Endothelial cell of umbilical vein (primary cell): ENCODE measurements around the gene BEAN1. TPM values are rescaled to one million over a fixed set of nuclear protein-coding genes. Genes with fewer than 3 reads are reported as not detected.

Source experiments
- BruUV-seq: library from RNA; stranded (reverse); fragments of 400-500 nt; replicated peaks from 2 replicates; lab custom pipeline; 2021; lab: Mats Ljungman, UMichigan
- CTCF ChIA-PET: fragments of 300-600, 350-600 bp; sonication (Branson Sonifier 250); formaldehyde crosslinking; loops from one replicate; lab custom pipeline; 2021; ENCODE audit warnings: antibody characterized with exemption, inconsistent platforms; lab: Charles Lee
- POLR2A ChIA-PET: fragments of 300-600, 350-600 bp; sonication (Branson Sonifier 250); formaldehyde crosslinking; loops from one replicate; lab custom pipeline; 2021; ENCODE audit warnings: antibody characterized with exemption, inconsistent platforms; lab: Charles Lee
- DNase-seq: peaks from one replicate; pipeline ENCODE4 v3.0.0-alpha.2; 2011; ENCODE audit warnings: low read depth, low spot score
- FAIRE-seq: peaks from 2 replicates; lab custom pipeline; 2011; peaks lifted over from hg19 to GRCh38; lab: Jason Lieb, UNC
- H2AFZ ChIP-seq: 2 replicates; pipeline ENCODE4 v1.6.0; 2012; ENCODE audit warnings: low read depth, low read length, control low read depth, inconsistent platforms
- H3K27ac ChIP-seq: 2 replicates; pipeline ENCODE4 v1.5.1; 2011; ENCODE audit warnings: low read depth, mild to moderate bottlenecking, control low read depth, low read length, moderate library complexity; ENCODE audit not compliant: insufficient read depth
- H3K27me3 ChIP-seq, 2 experiments: 2 replicates each; pipeline versions ENCODE4 v1.6.0 to v1.6.1; 2011; ENCODE audit warnings: low read length in 2 of 2, mixed read lengths in 1 of 2; ENCODE audit not compliant: control insufficient read depth in 2 of 2, insufficient read depth in 2 of 2
- H3K36me3 ChIP-seq, 2 experiments: 2 replicates in 1 of 2; 3 replicates in 1 of 2; pipeline ENCODE4 v1.5.1; 2011; ENCODE audit warnings: low read length in 2 of 2, mild to moderate bottlenecking in 1 of 2, moderate library complexity in 1 of 2; ENCODE audit not compliant: control insufficient read depth in 2 of 2, insufficient read depth in 2 of 2; ENCODE audit errors: extremely low read depth in 1 of 2
- H3K4me1 ChIP-seq: 3 replicates; pipeline ENCODE4 v1.5.1; 2011; ENCODE audit warnings: mild to moderate bottlenecking, low read length; ENCODE audit not compliant: control insufficient read depth, insufficient read depth; ENCODE audit errors: extremely low read depth
- H3K4me2 ChIP-seq: 2 replicates; pipeline ENCODE4 v1.6.1; 2011; ENCODE audit warnings: low read length, control low read depth, mixed read lengths; ENCODE audit not compliant: insufficient read depth
- H3K4me3 ChIP-seq, 3 experiments: fragments of 200-600 bp in 1 of 3; sonication (generic), shearing (Covaris generic) in 1 of 3; replicated peaks in 1 of 3; 2 replicates each; pipeline ENCODE4 v1.5.1; 2011 to 2016; ENCODE audit warnings: control low read depth in 3 of 3, low read length in 3 of 3, mild to moderate bottlenecking in 2 of 3, inconsistent platforms in 1 of 3, low read depth in 1 of 3, moderate library complexity in 1 of 3; ENCODE audit not compliant: insufficient read depth in 1 of 3
- H3K79me2 ChIP-seq: 2 replicates; pipeline ENCODE4 v1.6.0; 2012; ENCODE audit warnings: low read length, inconsistent platforms; ENCODE audit not compliant: control insufficient read depth, insufficient read depth
- H3K9ac ChIP-seq: replicated peaks from 2 replicates; pipeline ENCODE3; 2011; ENCODE audit warnings: low read length, control low read depth; ENCODE audit not compliant: insufficient read depth; ENCODE audit errors: extremely low read depth
- H3K9me1 ChIP-seq: replicated peaks from 3 replicates; pipeline ENCODE4 v1.6.0; 2011; ENCODE audit warnings: mild to moderate bottlenecking, low read length; ENCODE audit not compliant: control insufficient read depth, insufficient read depth; ENCODE audit errors: extremely low read depth
- H3K9me3 ChIP-seq: replicated peaks from 2 replicates; pipeline ENCODE4 v1.5.1; 2012; ENCODE audit warnings: low read length, inconsistent platforms; ENCODE audit not compliant: control insufficient read depth, insufficient read depth
- H4K20me1 ChIP-seq: replicated peaks from 2 replicates; pipeline ENCODE3; 2011; ENCODE audit warnings: mild to moderate bottlenecking, low read length; ENCODE audit not compliant: control insufficient read depth, insufficient read depth; ENCODE audit errors: extremely low read depth
- CTCF ChIP-seq, 2 donors: IDR thresholded peaks; 1 replicate in 1 of 2; 2 replicates in 1 of 2; pipeline ENCODE4 v1.5.1; 2011; ENCODE audit warnings: low read length in 2 of 2, mild to moderate bottlenecking in 2 of 2, moderate library complexity in 2 of 2, control low read depth in 1 of 2, inconsistent platforms in 1 of 2, low read depth in 1 of 2; ENCODE audit not compliant: insufficient read depth in 1 of 2; ENCODE audit errors: extremely low read depth in 1 of 2
- EZH2 ChIP-seq: IDR thresholded peaks from 2 replicates; pipeline ENCODE4 v1.6.1; 2012; ENCODE audit warnings: borderline replicate concordance, low read depth, mild to moderate bottlenecking, moderate library complexity, low read length, inconsistent platforms; ENCODE audit not compliant: severe bottlenecking
- FOS ChIP-seq: IDR thresholded peaks from 2 replicates; pipeline ENCODE4 v1.6.1; 2011; ENCODE audit warnings: mild to moderate bottlenecking, low read length, moderate library complexity, borderline replicate concordance; ENCODE audit not compliant: insufficient read depth
- GATA2 ChIP-seq: IDR thresholded peaks from 2 replicates; pipeline ENCODE4 v1.7.0; 2011; ENCODE audit warnings: low read depth, mild to moderate bottlenecking, moderate library complexity, mixed read lengths, low read length; ENCODE audit not compliant: insufficient read length, insufficient read depth
- JUN ChIP-seq: IDR thresholded peaks from 2 replicates; pipeline ENCODE4 v1.6.1; 2011; ENCODE audit warnings: borderline replicate concordance, low read depth; ENCODE audit not compliant: insufficient read length, insufficient read depth
- MAX ChIP-seq: IDR thresholded peaks from 2 replicates; pipeline ENCODE4 v1.6.1; 2011; ENCODE audit not compliant: insufficient read depth, insufficient read length
- MYC ChIP-seq: IDR thresholded peaks from one replicate; pipeline ENCODE4 v1.6.1; 2011; ENCODE audit warnings: mild to moderate bottlenecking, low read depth, low read length
- POLR2A ChIP-seq: IDR thresholded peaks from 2 replicates; pipeline ENCODE4 v1.6.1; 2012; ENCODE audit warnings: low read depth, mild to moderate bottlenecking, control low read depth, low read length
- POLR2AphosphoS5 ChIP-seq: IDR thresholded peaks from 2 replicates; pipeline ENCODE4 v1.6.1; 2012; ENCODE audit warnings: low read depth, mild to moderate bottlenecking, control low read depth, low read length, moderate library complexity; ENCODE audit not compliant: insufficient read depth
- dilution Hi-C: fragments of 300-500 bp; cut with MboI; formaldehyde crosslinking; loops from one replicate; pipeline ENCODE4 v1.15.0; 2019; ENCODE audit warnings: low sequenced_read_pairs; ENCODE audit not compliant: extremely low pct_ligation_motif_present
- intact Hi-C: fragments of 100-400 bp; cut with micrococcal nuclease; formaldehyde crosslinking; loops from one replicate; pipeline ENCODE4 v1.10.0; 2022
- polyA plus RNA-seq, 4 experiments: library from polyadenylated mRNA; depleted of rRNA in 3 of 4; stranded (reverse) in 3 of 4; unstranded in 1 of 4; fragments of >200 nt; gene quantifications; 2 replicates each; pipeline versions ENCODE4 v1.2.1 to v1.2.3, GENCODE V29; 2011 to 2012; ENCODE audit warnings: missing spikeins in 1 of 4
- total RNA-seq: library from RNA; stranded (reverse); gene quantifications from 2 replicates; pipeline ENCODE4 v1.2.3, GENCODE V29; 2021

The BEAN1 gene
- total and polyA plus RNA-seq, 2 donors (not counting 3 experiments of a cell fraction or from before 2014, with no cell fraction given), result not detected

- Histone ChIP-seq H2AFZ (no peak overlapping the region), H3K36me3 (no peaks in the 10 kb centered on the region), H3K4me3 (no peak overlapping the region), H3K79me2 (no peaks in the 10 kb centered on the region), H3K27ac (no peak overlapping the region), H3K4me1 (peaks cover 20% of the 10 kb centered on the region), H4K20me1 (no peaks in the 10 kb centered on the region), H3K9me1 (no peaks in the 10 kb centered on the region), H3K27me3 (no peaks in the 10 kb centered on the region), H3K9ac (no peak overlapping the region), H3K4me2 (no peak overlapping the region), H3K9me3 (no peaks in the 10 kb centered on the region)
- intact Hi-C loops, result no loop called here
- DNase-seq, result no peak
- TF ChIP-seq JUN (no peak), MYC (no peak), FOS (no peak), CTCF (IDR thresholded peaks at IDR 0.05; ENCODE audit: extremely low read depth in 1 of 2, insufficient read depth in 1 of 2, low read depth in 1 of 2, low read length in 2 of 2) (no peak), POLR2AphosphoS5 (no peak), POLR2A (no peak), MAX (no peak), GATA2 (no peak), EZH2 (no peak)
- dilution Hi-C loops, result no loop called here
- ChIA-PET POLR2A (no interaction called here), CTCF (no interaction called here)
- BruUV-seq, result no TSS peak
- FAIRE-seq, result no peak
Measured at GRCh38 chr16:66412182-66412581, 14.9 kb upstream of the BEAN1 start.
